Renal cortex interstitium (tissue), 3 donors: Measurements from ENCODE around the gene GRAMD1C. TPM values are rescaled to one million over a fixed set of nuclear protein-coding genes. Genes with fewer than 3 reads are reported as not detected.

Source experiments
- polyA plus RNA-seq, 3 donors: library from polyadenylated mRNA; unstranded; fragments of 120-200 nt; gene quantifications; one replicate each; pipeline ENCODE4 v1.2.1, GENCODE V29; 2013; ENCODE audit not compliant: insufficient read length in 3 of 3

The GRAMD1C gene
- polyA plus RNA-seq, 3 donors = 18.8 to 30.6 (median 27.4) TPM

Other genes starting within 250 kb of the GRAMD1C start
- gene USF3, start 142.1 kb upstream of the GRAMD1C start, polyA plus RNA-seq = 10 to 100 TPM; 18.4 to 22.1 (median 20.4) TPM
- gene NAA50, start 92.5 kb upstream of the GRAMD1C start, polyA plus RNA-seq = 100 to 1,000 TPM; 132 to 150 (median 141) TPM
- 10 to 100 TPM; 82.2 to 97.0 (median 91.5) TPM for gene ATP6V1A, start 91.8 kb upstream of the GRAMD1C start, polyA plus RNA-seq
- gene ZDHHC23, start 109.2 kb downstream of the GRAMD1C start, polyA plus RNA-seq = 10 to 100 TPM in 2 of 3 donors, 1 to 10 TPM in 1; 9.8 to 14.9 (median 11.2) TPM
- gene CCDC191, start 217.7 kb downstream of the GRAMD1C start, polyA plus RNA-seq = 10 to 100 TPM; 13.6 to 29.4 (median 18.2) TPM
- gene QTRT2, start 217.9 kb downstream of the GRAMD1C start, polyA plus RNA-seq = 10 to 100 TPM; 25.9 to 35.8 (median 28.9) TPM